Hepatocyte (in vitro differentiated cells): ENCODE measurements around the gene ERC2.

ENCODE experiments used
- EZH2 ChIP-seq: fragments of 200-600 bp; sonication (generic); IDR thresholded peaks from 2 replicates; pipeline ENCODE4 v1.6.1; 2016; ENCODE audit warnings: antibody characterized with exemption, mild to moderate bottlenecking, borderline replicate concordance
- TF ChIP-seq, protein P1 (sequence below): fragments of 200-600 bp; sonication (generic); IDR thresholded peaks from 2 replicates; pipeline ENCODE4 v1.5.1; 2016; ENCODE audit warnings: antibody characterized with exemption, mild to moderate bottlenecking; ENCODE audit not compliant: poor library complexity

DNA sequence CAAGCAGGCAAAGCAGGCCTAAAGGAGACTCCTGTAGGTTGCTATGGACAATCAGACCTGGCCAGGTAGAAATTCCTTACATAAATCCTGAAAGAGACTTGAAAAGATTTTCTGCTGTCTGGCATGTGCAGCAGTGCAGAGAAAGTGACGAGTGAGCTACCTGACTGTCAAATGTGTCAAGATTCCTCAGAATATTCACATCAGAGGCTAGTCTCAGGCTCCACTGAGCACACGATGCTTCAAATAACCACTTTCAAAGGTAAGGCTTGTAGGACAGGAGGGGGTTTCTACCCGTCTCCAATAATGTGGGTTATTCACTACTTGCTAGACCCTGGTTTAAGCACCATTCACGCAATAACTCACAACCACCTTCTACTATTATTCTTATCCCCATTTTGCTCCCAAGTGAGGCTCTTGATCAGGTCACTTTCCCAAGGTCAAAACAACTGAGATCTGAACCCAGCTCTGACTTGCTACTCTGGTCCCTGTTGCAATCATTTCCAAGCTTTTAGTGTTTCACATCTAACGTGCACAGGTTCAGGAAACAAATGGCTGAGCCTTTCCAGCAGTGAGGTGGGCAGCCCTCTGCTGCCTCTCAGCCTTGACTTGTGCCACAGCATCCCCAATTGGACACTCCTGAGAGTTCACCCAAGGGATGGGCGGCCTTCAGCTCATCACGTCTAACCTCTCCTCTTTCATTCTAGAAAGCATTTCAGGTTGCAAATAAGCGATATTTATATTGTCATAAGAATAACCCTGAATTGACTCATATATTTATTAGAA lies 651.3 kb downstream of the ERC2 start:
- TF ChIP-seq, protein P1, sequence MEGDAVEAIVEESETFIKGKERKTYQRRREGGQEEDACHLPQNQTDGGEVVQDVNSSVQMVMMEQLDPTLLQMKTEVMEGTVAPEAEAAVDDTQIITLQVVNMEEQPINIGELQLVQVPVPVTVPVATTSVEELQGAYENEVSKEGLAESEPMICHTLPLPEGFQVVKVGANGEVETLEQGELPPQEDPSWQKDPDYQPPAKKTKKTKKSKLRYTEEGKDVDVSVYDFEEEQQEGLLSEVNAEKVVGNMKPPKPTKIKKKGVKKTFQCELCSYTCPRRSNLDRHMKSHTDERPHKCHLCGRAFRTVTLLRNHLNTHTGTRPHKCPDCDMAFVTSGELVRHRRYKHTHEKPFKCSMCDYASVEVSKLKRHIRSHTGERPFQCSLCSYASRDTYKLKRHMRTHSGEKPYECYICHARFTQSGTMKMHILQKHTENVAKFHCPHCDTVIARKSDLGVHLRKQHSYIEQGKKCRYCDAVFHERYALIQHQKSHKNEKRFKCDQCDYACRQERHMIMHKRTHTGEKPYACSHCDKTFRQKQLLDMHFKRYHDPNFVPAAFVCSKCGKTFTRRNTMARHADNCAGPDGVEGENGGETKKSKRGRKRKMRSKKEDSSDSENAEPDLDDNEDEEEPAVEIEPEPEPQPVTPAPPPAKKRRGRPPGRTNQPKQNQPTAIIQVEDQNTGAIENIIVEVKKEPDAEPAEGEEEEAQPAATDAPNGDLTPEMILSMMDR = no peak
- TF ChIP-seq EZH2 = no peak
